GM23338 (cell line): ENCODE measurements around the gene FAM50A. TPM values are rescaled to one million over a fixed set of nuclear protein-coding genes. Genes with fewer than 3 reads are reported as not detected.

Source experiments
- ATAC-seq: fragments of 200-7000 bp; cut with Tn5 transposase; 3 replicates; pipeline ENCODE4 v1.9.1; 2020
- DNase-seq: peaks from one replicate; pipeline ENCODE4 v3.0.0-alpha.2; 2015; ENCODE audit warnings: low spot score
- H2AFZ ChIP-seq: fragments of 200-600 bp; sonication (generic); 2 replicates; pipeline ENCODE4 v1.8.0; 2016; ENCODE audit warnings: antibody characterized with exemption, mild to moderate bottlenecking, moderate library complexity
- H3F3A ChIP-seq: fragments of 200-600 bp; sonication (generic); replicated peaks from 2 replicates; pipeline ENCODE4 v1.8.0; 2017; ENCODE audit warnings: antibody characterized with exemption, mixed run types, low read depth
- H3K27ac ChIP-seq: fragments of 200-600 bp; sonication (generic); 2 replicates; pipeline ENCODE4 v1.6.1; 2016; ENCODE audit warnings: low read depth
- H3K27me3 ChIP-seq: fragments of 200-600 bp; sonication (generic); 2 replicates; pipeline ENCODE4 v1.8.0; 2016; ENCODE audit warnings: mild to moderate bottlenecking, mixed run types, moderate library complexity; ENCODE audit not compliant: insufficient read depth
- H3K36me3 ChIP-seq: fragments of 200-600 bp; sonication (generic); 2 replicates; pipeline ENCODE4 v1.8.0; 2016; ENCODE audit warnings: mild to moderate bottlenecking; ENCODE audit not compliant: insufficient read depth
- H3K4me1 ChIP-seq: fragments of 200-600 bp; sonication (generic); 2 replicates; pipeline ENCODE4 v1.8.0; 2016; ENCODE audit warnings: mild to moderate bottlenecking, moderate library complexity; ENCODE audit not compliant: insufficient read depth
- H3K4me2 ChIP-seq: fragments of 200-600 bp; sonication (generic); 2 replicates; pipeline ENCODE4 v1.7.1; 2017; ENCODE audit warnings: mixed run types
- H3K4me3 ChIP-seq: fragments of 200-600 bp; sonication (generic); 2 replicates; pipeline ENCODE4 v1.6.1; 2016; ENCODE audit warnings: mixed run types
- H3K79me2 ChIP-seq: fragments of 200-600 bp; sonication (generic); replicated peaks from 2 replicates; pipeline ENCODE4 v1.8.0; 2017; ENCODE audit warnings: mild to moderate bottlenecking; ENCODE audit not compliant: insufficient read depth
- H3K9me2 ChIP-seq: fragments of 200-600 bp; sonication (generic); 2 replicates; pipeline ENCODE4 v1.8.0; 2017; ENCODE audit not compliant: insufficient read depth
- H4K20me1 ChIP-seq: fragments of 200-600 bp; sonication (generic); replicated peaks from 2 replicates; pipeline ENCODE4 v1.8.0; 2017; ENCODE audit warnings: mild to moderate bottlenecking; ENCODE audit not compliant: insufficient read depth
- H3K27ac Mint-ChIP-seq: 2 replicates; pipeline ENCODE4 v1.8.0; 2020; ENCODE audit warnings: inconsistent platforms, mild to moderate bottlenecking, moderate library complexity, mixed read lengths
- H3K27me3 Mint-ChIP-seq: 3 replicates; pipeline ENCODE4 v1.8.0; 2022; ENCODE audit warnings: low read depth, mild to moderate bottlenecking, moderate library complexity, mixed read lengths, inconsistent platforms; ENCODE audit not compliant: insufficient read depth, poor library complexity
- H3K36me3 Mint-ChIP-seq: 3 replicates; pipeline ENCODE4 v1.8.0; 2021; ENCODE audit warnings: low read depth, mild to moderate bottlenecking, inconsistent platforms, moderate library complexity, mixed read lengths
- H3K4me1 Mint-ChIP-seq: 3 replicates; pipeline ENCODE4 v1.8.0; 2020; ENCODE audit warnings: mild to moderate bottlenecking, inconsistent platforms, mixed read lengths
- H3K4me3 Mint-ChIP-seq: 3 replicates; pipeline ENCODE4 v1.8.0; 2021; ENCODE audit warnings: moderate library complexity, mild to moderate bottlenecking, inconsistent platforms, mixed read lengths
- H3K9me3 Mint-ChIP-seq: 3 replicates; pipeline ENCODE4 v1.8.0; 2020; ENCODE audit warnings: moderate library complexity, mild to moderate bottlenecking, inconsistent platforms, mixed read lengths
- CREB1 ChIP-seq: fragments of 250-450 bp; sonication (Bioruptor Pico); IDR thresholded peaks from 2 replicates; pipeline ENCODE4 v1.5.0; 2020; ENCODE audit warnings: low read depth, mild to moderate bottlenecking, moderate library complexity
- EZH2 ChIP-seq: fragments of 200-600 bp; sonication (generic); IDR thresholded peaks from one replicate; pipeline ENCODE4 v1.8.0; 2017; ENCODE audit warnings: antibody characterized with exemption, mild to moderate bottlenecking, low read depth; ENCODE audit not compliant: unreplicated experiment
- JUNB ChIP-seq: IDR thresholded peaks from one replicate; pipeline ENCODE4 v1.6.1; 2016; ENCODE audit warnings: antibody characterized with exemption; ENCODE audit not compliant: unreplicated experiment
- NANOG ChIP-seq: IDR thresholded peaks from 2 replicates; pipeline ENCODE4 v1.6.1; 2016; ENCODE audit warnings: antibody characterized with exemption, borderline replicate concordance
- POLR2AphosphoS5 ChIP-seq: IDR thresholded peaks from 2 replicates; pipeline ENCODE4 v1.6.1; 2016; ENCODE audit warnings: antibody characterized with exemption, low read depth
- STAT1 ChIP-seq: IDR thresholded peaks from one replicate; pipeline ENCODE4 v1.6.1; 2016; ENCODE audit warnings: antibody characterized with exemption; ENCODE audit not compliant: unreplicated experiment
- ZNF114 ChIP-seq: fragments of 250-450 bp; sonication (Bioruptor Pico); IDR thresholded peaks from 2 replicates; pipeline ENCODE4 v1.5.0; 2020; ENCODE audit warnings: mild to moderate bottlenecking, moderate library complexity
- polyA plus RNA-seq: library from polyadenylated mRNA; unstranded; fragments of >200 nt; fragmentation: Nextera tagmentation; extraction: Ambion mirVana; gene quantifications from 2 replicates; pipeline ENCODE4 v1.2.1, GENCODE V29; 2016
- total RNA-seq: library from RNA; depleted of rRNA; stranded (reverse); fragments of >200 nt; shearing (Covaris generic); gene quantifications from 2 replicates; pipeline ENCODE4 v1.2.3, GENCODE V29; 2014
- TF ChIP-seq, protein P1 (sequence below): IDR thresholded peaks from 2 replicates; pipeline ENCODE4 v1.6.1; 2016; ENCODE audit warnings: antibody characterized with exemption
- TF ChIP-seq, protein P2 (sequence below): fragments of 250-450 bp; sonication (Bioruptor Pico); IDR thresholded peaks from 2 replicates; pipeline ENCODE4 v1.5.0; 2020; ENCODE audit warnings: mild to moderate bottlenecking, moderate library complexity

Gene FAM50A
- total and polyA plus RNA-seq, 2 experiments from 2014 or later, result 23.9 to 77.6 TPM

DNA sequence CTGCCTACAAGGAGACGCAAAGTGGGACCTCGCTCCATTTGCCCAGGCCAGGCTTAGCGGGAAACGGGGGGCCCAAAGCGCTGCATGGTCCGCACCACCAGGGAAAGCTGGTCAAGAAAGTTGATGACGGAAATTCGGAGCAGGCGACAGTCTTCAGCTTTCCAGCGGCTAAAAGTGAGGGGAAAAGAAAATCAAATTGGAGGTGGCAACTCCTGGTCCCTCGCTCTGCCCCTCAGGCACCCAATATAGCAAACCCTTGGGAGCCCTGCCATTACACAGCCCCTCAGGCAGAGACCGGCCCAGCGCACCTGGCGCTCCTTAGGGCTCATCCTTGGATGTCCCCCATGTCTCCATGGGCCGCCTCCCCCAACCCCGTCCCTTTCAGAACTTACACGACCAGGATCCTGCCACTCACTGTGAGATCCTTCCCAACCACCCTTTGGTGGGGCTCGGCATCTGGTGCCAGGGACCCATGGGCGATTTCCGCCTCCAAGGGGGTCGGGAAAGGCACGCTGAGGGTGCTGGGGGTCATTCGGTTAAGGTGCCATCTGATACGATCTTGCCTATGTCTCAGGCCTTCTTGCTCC lies 34.0 kb downstream of the FAM50A start:
- Histone ChIP-seq H2AFZ (no peak overlapping the region), H3K36me3 (no peaks in the 10 kb centered on the region), H3K9me2 (no peaks in the 10 kb centered on the region), H3K4me3 (peak overlapping the region; percentile 52), H4K20me1 (no peaks in the 10 kb centered on the region), H3F3A (no peaks in the 10 kb centered on the region), H3K79me2 (no peaks in the 10 kb centered on the region), H3K4me1 (no peaks in the 10 kb centered on the region), H3K27ac (no peak overlapping the region), H3K4me2 (peak overlapping the region; percentile 76), H3K27me3 (no peaks in the 10 kb centered on the region)
- Mint-ChIP-seq H3K4me1 (peaks cover 4% of the 10 kb centered on the region; the same call in 1 of the 3 replicates), H3K4me3 (peak overlapping the region; percentile 84), H3K36me3 (peaks cover 8% of the 10 kb centered on the region), H3K27ac (no peak overlapping the region), H3K27me3 (peaks cover 6% of the 10 kb centered on the region), H3K9me3 (no peaks in the 10 kb centered on the region)
- no peak for DNase-seq
- no peak for TF ChIP-seq NANOG
- no peak for TF ChIP-seq EZH2
- TF ChIP-seq JUNB, result no peak
- no peak for TF ChIP-seq ZNF114 (CRISPR knock-in tag)
- no peak for TF ChIP-seq CREB1 (CRISPR knock-in tag)
- no peak for TF ChIP-seq STAT1
- TF ChIP-seq POLR2AphosphoS5, result no peak
- TF ChIP-seq, protein P1, sequence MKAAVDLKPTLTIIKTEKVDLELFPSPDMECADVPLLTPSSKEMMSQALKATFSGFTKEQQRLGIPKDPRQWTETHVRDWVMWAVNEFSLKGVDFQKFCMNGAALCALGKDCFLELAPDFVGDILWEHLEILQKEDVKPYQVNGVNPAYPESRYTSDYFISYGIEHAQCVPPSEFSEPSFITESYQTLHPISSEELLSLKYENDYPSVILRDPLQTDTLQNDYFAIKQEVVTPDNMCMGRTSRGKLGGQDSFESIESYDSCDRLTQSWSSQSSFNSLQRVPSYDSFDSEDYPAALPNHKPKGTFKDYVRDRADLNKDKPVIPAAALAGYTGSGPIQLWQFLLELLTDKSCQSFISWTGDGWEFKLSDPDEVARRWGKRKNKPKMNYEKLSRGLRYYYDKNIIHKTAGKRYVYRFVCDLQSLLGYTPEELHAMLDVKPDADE, result no peak
- TF ChIP-seq, protein P2, sequence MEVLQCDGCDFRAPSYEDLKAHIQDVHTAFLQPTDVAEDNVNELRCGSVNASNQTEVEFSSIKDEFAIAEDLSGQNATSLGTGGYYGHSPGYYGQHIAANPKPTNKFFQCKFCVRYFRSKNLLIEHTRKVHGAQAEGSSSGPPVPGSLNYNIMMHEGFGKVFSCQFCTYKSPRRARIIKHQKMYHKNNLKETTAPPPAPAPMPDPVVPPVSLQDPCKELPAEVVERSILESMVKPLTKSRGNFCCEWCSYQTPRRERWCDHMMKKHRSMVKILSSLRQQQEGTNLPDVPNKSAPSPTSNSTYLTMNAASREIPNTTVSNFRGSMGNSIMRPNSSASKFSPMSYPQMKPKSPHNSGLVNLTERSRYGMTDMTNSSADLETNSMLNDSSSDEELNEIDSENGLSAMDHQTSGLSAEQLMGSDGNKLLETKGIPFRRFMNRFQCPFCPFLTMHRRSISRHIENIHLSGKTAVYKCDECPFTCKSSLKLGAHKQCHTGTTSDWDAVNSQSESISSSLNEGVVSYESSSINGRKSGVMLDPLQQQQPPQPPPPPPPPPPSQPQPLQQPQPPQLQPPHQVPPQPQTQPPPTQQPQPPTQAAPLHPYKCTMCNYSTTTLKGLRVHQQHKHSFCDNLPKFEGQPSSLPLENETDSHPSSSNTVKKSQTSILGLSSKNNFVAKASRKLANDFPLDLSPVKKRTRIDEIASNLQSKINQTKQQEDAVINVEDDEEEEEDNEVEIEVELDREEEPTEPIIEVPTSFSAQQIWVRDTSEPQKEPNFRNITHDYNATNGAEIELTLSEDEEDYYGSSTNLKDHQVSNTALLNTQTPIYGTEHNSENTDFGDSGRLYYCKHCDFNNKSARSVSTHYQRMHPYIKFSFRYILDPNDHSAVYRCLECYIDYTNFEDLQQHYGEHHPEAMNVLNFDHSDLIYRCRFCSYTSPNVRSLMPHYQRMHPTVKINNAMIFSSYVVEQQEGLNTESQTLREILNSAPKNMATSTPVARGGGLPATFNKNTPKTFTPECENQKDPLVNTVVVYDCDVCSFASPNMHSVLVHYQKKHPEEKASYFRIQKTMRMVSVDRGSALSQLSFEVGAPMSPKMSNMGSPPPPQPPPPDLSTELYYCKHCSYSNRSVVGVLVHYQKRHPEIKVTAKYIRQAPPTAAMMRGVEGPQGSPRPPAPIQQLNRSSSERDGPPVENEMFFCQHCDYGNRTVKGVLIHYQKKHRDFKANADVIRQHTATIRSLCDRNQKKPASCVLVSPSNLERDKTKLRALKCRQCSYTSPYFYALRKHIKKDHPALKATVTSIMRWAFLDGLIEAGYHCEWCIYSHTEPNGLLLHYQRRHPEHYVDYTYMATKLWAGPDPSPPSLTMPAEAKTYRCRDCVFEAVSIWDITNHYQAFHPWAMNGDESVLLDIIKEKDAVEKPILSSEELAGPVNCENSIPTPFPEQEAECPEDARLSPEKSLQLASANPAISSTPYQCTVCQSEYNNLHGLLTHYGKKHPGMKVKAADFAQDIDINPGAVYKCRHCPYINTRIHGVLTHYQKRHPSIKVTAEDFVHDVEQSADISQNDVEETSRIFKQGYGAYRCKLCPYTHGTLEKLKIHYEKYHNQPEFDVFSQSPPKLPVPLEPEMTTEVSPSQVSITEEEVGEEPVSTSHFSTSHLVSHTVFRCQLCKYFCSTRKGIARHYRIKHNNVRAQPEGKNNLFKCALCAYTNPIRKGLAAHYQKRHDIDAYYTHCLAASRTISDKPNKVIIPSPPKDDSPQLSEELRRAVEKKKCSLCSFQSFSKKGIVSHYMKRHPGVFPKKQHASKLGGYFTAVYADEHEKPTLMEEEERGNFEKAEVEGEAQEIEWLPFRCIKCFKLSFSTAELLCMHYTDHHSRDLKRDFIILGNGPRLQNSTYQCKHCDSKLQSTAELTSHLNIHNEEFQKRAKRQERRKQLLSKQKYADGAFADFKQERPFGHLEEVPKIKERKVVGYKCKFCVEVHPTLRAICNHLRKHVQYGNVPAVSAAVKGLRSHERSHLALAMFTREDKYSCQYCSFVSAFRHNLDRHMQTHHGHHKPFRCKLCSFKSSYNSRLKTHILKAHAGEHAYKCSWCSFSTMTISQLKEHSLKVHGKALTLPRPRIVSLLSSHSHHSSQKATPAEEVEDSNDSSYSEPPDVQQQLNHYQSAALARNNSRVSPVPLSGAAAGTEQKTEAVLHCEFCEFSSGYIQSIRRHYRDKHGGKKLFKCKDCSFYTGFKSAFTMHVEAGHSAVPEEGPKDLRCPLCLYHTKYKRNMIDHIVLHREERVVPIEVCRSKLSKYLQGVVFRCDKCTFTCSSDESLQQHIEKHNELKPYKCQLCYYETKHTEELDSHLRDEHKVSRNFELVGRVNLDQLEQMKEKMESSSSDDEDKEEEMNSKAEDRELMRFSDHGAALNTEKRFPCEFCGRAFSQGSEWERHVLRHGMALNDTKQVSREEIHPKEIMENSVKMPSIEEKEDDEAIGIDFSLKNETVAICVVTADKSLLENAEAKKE, result no peak
- peak; percentile 8 for ATAC-seq
